HEK293T (cell line): ENCODE results near the gene MED7.

Experiments used
- CTCF ChIA-PET: fragments of 350-600 bp; formaldehyde crosslinking; extraction: SDS; loops from one replicate; lab custom pipeline; 2021; ENCODE audit warnings: antibody characterized with exemption, inconsistent platforms; lab: Yijun Ruan, JAX
- POLR2A ChIA-PET: fragments of 350-600 bp; formaldehyde crosslinking; extraction: SDS; loops from one replicate; lab custom pipeline; 2020; ENCODE audit warnings: antibody characterized with exemption, inconsistent platforms; lab: Yijun Ruan, JAX
- DNase-seq: peaks from one replicate; pipeline ENCODE4 v3.0.0; 2012; ENCODE audit warnings: mixed read lengths; ENCODE audit errors: extremely low spot score
- ARNT ChIP-seq: fragments of 450-650 bp; IDR thresholded peaks from 2 replicates; pipeline ENCODE4 v1.6.1; 2017; ENCODE audit warnings: mild to moderate bottlenecking
- BHLHE40 ChIP-seq: fragments of 450-650 bp; IDR thresholded peaks from 2 replicates; pipeline ENCODE4 v1.6.1; 2016; ENCODE audit warnings: mild to moderate bottlenecking, moderate library complexity, borderline replicate concordance
- CTBP1 ChIP-seq: fragments of 450-650 bp; IDR thresholded peaks from 2 replicates; pipeline ENCODE4 v1.6.1; 2016; ENCODE audit warnings: borderline replicate concordance
- ELF4 ChIP-seq: fragments of 450-650 bp; IDR thresholded peaks from 2 replicates; pipeline ENCODE4 v1.6.1; 2017; ENCODE audit warnings: antibody characterized with exemption
- FOXA1 ChIP-seq: fragments of 450-650 bp; IDR thresholded peaks from 2 replicates; pipeline ENCODE4 v1.6.1; 2016; ENCODE audit warnings: mild to moderate bottlenecking
- FOXK2 ChIP-seq: fragments of 450-650 bp; IDR thresholded peaks from 2 replicates; pipeline ENCODE4 v1.6.1; 2016; ENCODE audit warnings: mild to moderate bottlenecking
- FOXM1 ChIP-seq: fragments of 450-650 bp; IDR thresholded peaks from 2 replicates; pipeline ENCODE4 v1.6.1; 2017; ENCODE audit warnings: mild to moderate bottlenecking, borderline replicate concordance
- HDGF ChIP-seq: fragments of 450-650 bp; IDR thresholded peaks from 2 replicates; pipeline ENCODE4 v1.6.1; 2017; ENCODE audit warnings: antibody characterized with exemption, borderline replicate concordance
- L3MBTL2 ChIP-seq: fragments of 450-650 bp; conservative IDR thresholded peaks from 2 replicates; pipeline ENCODE4 v1.6.1; 2016; ENCODE audit warnings: mild to moderate bottlenecking
- LEF1 ChIP-seq: fragments of 450-650 bp; IDR thresholded peaks from 2 replicates; pipeline ENCODE4 v1.6.1; 2017; ENCODE audit warnings: mild to moderate bottlenecking, borderline replicate concordance
- NFRKB ChIP-seq: fragments of 450-650 bp; IDR thresholded peaks from 2 replicates; pipeline ENCODE4 v1.6.1; 2016; ENCODE audit warnings: mild to moderate bottlenecking, moderate library complexity
- SP1 ChIP-seq: fragments of 450-650 bp; IDR thresholded peaks from 2 replicates; pipeline ENCODE4 v1.6.1; 2017
- SUZ12 ChIP-seq: fragments of 450-650 bp; IDR thresholded peaks from 2 replicates; pipeline ENCODE4 v1.6.1; 2016; ENCODE audit warnings: mild to moderate bottlenecking
- TARDBP ChIP-seq: fragments of 450-650 bp; IDR thresholded peaks from 2 replicates; pipeline ENCODE4 v1.6.1; 2016
- ZNF384 ChIP-seq: fragments of 450-650 bp; IDR thresholded peaks from 2 replicates; pipeline ENCODE4 v1.6.1; 2016
- TF ChIP-seq, protein P1 (sequence below): fragments of 450-650 bp; IDR thresholded peaks from 2 replicates; pipeline ENCODE4 v1.6.1; 2016

Gene MED7

DNA sequence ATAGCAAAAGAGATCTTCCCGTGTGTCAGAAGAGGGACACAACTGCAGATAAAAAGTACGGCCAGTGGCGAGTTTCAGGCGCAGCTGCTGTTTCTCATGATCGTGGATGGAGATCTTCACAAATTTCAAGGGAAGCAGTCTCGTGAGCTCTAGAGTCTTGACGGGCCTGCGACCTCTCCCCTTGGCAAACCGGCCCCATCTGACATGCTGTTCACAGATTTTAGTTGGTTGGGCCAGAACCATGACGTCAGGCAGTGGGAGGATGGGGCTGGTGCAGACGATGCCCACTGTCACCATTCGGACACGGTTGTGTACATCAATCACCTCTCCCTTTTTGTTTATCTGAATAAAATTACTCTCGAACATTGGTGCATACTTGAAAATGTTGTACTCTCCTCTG lies 23.0 kb upstream of the MED7 start:
- ChIA-PET POLR2A (interaction anchor here (1.2 kb wide), 1 partner anchor 23 kb away, joined by 4 read pairs; the partner anchor contains the start of gene MED7), CTCF (no interaction called here)
- no peak for TF ChIP-seq ARNT
- TF ChIP-seq SP1, result no peak
- TF ChIP-seq FOXM1, result no peak
- TF ChIP-seq, protein P1, sequence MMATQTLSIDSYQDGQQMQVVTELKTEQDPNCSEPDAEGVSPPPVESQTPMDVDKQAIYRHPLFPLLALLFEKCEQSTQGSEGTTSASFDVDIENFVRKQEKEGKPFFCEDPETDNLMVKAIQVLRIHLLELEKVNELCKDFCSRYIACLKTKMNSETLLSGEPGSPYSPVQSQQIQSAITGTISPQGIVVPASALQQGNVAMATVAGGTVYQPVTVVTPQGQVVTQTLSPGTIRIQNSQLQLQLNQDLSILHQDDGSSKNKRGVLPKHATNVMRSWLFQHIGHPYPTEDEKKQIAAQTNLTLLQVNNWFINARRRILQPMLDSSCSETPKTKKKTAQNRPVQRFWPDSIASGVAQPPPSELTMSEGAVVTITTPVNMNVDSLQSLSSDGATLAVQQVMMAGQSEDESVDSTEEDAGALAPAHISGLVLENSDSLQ, result no peak
- no peak for TF ChIP-seq HDGF
- TF ChIP-seq TARDBP, result no peak
- no peak for TF ChIP-seq NFRKB
- DNase-seq, result no peak

DNA sequence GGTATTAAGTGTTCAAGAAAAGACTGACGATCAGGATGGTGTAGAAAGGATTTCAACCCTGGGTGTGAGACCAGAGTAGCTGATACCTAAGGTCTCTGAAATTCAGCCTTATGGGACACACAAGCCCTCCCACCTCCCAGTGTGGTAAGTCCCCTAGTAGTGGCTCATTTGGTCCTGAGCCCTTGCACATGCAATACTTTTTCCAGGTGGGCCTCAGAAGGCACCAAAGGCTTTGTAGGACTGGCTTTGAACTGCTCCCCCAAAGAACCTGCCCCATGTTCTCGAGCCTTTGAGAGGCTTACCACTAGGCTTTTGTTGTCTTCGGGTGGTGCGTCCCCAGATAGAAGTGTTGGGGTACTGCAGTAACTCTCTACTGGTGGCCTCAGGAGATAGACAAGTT lies 22.6 kb upstream of the MED7 start:
- no peak for DNase-seq

DNA sequence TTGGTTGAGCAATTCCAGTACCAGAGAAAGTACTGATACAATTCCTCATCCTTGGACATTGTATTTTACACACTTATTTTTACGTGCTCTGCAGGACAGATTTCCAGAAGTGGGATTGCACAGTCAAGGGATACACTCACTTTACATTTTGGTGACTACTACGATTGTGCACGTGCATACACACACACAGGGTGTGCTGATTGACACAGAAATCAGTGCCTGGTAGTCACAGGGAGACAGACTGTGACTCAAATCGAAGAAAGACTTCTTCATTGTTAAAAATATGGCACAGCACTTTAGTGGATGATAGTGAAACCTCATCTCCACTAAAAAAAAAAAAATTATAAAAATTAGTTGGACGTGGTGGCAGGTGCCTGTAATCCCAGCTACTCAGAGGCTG lies 21.9 kb upstream of the MED7 start:
- POLR2A ChIA-PET, result no interaction called here

More for the DNA sequence above, 22.6 kb upstream of the MED7 start:
- TF ChIP-seq ELF4, result no peak
- no peak for TF ChIP-seq FOXM1
- TF ChIP-seq ZNF384, result no peak
- TF ChIP-seq HDGF, result no peak
- TF ChIP-seq SUZ12, result no peak
- TF ChIP-seq L3MBTL2, result no peak
- TF ChIP-seq FOXA1, result no peak
- no peak for TF ChIP-seq CTBP1
- TF ChIP-seq TARDBP, result no peak
- no peak for TF ChIP-seq NFRKB
- TF ChIP-seq ARNT, result no peak
- TF ChIP-seq SP1, result no peak
- TF ChIP-seq FOXK2, result no peak
- TF ChIP-seq LEF1, result no peak
- no peak for TF ChIP-seq BHLHE40
- TF ChIP-seq, protein P1, result no peak
- ChIA-PET POLR2A (interaction anchor here (1.2 kb wide), 1 partner anchor 23 kb away, joined by 4 read pairs; the partner anchor contains the start of gene MED7), CTCF (no interaction called here)

DNA sequence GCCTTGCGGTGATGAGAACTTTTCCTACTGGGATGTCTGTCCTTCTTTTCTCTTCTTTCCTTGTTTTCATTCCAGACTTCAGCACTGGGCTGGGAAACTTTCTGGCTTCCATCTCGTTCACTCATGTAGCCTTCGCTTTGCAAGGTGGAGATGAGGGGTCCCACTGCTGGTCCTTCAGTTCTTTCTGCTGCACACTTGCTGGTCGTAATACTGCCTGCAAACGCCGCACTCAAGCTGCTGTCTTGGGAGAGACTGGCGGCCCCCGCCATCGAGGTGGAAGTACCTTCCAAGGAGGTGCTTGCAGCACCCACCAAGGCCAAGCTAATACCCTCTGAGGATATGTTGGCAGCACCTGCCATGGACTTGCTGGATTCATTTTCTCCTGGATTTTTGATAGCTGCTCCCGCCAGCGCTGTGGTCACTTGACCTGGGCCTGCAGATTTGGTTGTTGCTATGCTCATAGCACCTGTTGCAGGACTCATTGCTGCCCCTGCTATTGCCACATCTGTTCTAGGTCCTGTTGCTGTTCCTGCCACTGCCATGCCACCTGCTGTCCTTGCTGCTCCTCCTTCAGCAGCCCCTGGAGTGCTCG lies 20.4 kb upstream of the MED7 start:
- no peak for DNase-seq
- CTCF ChIA-PET, result interaction anchor here (0.9 kb wide), 1 partner anchor 14 kb away, joined by 3 read pairs; no protein-coding TSS in a partner anchor
- POLR2A ChIA-PET, result no interaction called here
- TF ChIP-seq SUZ12 (no peak), ARNT (no peak), FOXK2 (no peak), HDGF (no peak), CTBP1 (no peak), ELF4 (no peak), NFRKB (no peak)

More for the DNA sequence above, 21.9 kb upstream of the MED7 start:
- CTCF ChIA-PET, result no interaction called here
- TF ChIP-seq FOXM1 (no peak), L3MBTL2 (no peak)
- DNase-seq, result no peak

DNA sequence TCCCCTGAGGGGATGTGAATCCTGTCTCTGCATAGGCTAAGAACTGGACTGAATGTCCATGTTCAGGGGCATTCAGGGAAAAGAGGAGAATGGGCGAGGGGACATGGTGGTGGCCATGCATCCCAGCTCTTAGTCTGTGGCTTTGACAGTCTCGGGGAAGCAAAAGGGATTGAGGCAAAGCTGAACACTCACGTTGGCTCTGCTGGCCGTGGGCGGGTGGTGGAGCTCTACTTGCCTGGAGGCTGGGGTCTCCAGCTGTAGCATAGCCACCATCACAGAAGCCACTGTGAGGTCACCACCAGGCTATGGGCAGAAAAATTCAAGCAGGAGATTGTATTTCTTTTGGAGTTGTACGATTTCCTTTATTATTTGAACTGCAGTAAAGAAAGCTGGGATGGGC lies 19.3 kb upstream of the MED7 start:
- POLR2A ChIA-PET, result interaction anchor here (0.8 kb wide), 1 partner anchor 19 kb away, joined by 3 read pairs; the partner anchor contains the start of gene MED7
- DNase-seq, result no peak
- TF ChIP-seq, protein P1, result no peak
- TF ChIP-seq BHLHE40, result no peak
- TF ChIP-seq CTBP1, result no peak
- TF ChIP-seq ARNT, result no peak
- no peak for TF ChIP-seq LEF1
- no peak for TF ChIP-seq HDGF
- TF ChIP-seq FOXA1, result no peak
- no peak for TF ChIP-seq ELF4
- TF ChIP-seq L3MBTL2, result no peak
- no peak for TF ChIP-seq TARDBP
- TF ChIP-seq NFRKB, result no peak
- TF ChIP-seq SP1, result no peak
- TF ChIP-seq FOXK2, result no peak
- TF ChIP-seq FOXM1, result no peak
- CTCF ChIA-PET, result interaction anchor here (0.9 to 1.3 kb wide), 2 partner anchors 13 kb away, joined by 3 to 4 read pairs; no protein-coding TSS in a partner anchor

DNA sequence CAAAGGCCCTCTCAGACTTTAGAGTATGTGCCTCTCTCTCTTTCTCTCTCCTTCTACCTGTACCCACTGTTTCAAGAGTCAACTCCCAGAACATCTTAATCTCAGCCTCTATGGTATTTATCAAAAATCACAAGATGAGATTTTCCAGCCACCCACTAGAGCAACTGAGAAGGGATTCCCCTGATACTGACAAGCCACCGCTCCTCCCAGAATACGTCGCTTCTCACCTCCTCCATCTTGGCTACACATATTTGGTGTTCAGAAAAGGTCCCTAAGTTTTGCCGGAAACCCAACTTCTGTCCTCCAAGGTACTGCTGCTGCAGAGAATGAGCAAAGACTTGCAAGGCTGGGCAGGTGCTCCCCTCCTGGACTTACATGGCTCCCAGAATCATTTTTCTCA lies 17.3 kb upstream of the MED7 start:
- ChIA-PET POLR2A (no interaction called here), CTCF (no interaction called here)
- TF ChIP-seq, protein P1, result no peak
- TF ChIP-seq FOXK2, result no peak
- no peak for TF ChIP-seq CTBP1
- no peak for TF ChIP-seq BHLHE40
- DNase-seq, result no peak
